DMS 273 treated with DMSO at 0.1 percent for 48 hours (cell line): ENCODE data around the gene HMGN4.
"Not testable (repeated sequence)": the region's sequence is repeated elsewhere in the genome, so short reads cannot be mapped to it uniquely, and the experiment has no call there.

Source experiments
- DNase-seq: peaks from one replicate; lab custom pipeline; 2025; lab: John Stamatoyannopoulos, UW

The HMGN4 gene

GRCh38 chr6:26522486-26523228 lies 15.5 kb upstream of the HMGN4 start:
- not testable (repeated sequence) for DNase-seq

- not testable (repeated sequence) for DNase-seq
Observed at GRCh38 chr6:26524314-26524713, 13.9 kb upstream of the HMGN4 start.

- DNase-seq = no peak
Observed at GRCh38 chr6:26524722-26525370, 13.3 kb upstream of the HMGN4 start.

- DNase-seq = no peak
Observed at GRCh38 chr6:26525838-26526237, 12.3 kb upstream of the HMGN4 start.

GRCh38 chr6:26526928-26527327 lies 11.2 kb upstream of the HMGN4 start:
- no peak for DNase-seq

GRCh38 chr6:26530203-26530602 lies 8.0 kb upstream of the HMGN4 start:
- DNase-seq = no peak

- DNase-seq = no peak
Observed at GRCh38 chr6:26531897-26532296, 6.3 kb upstream of the HMGN4 start.

GRCh38 chr6:26532699-26533531 lies 5.3 kb upstream of the HMGN4 start:
- DNase-seq = peak; percentile 96

GRCh38 chr6:26533532-26533931 lies 4.6 kb upstream of the HMGN4 start:
- DNase-seq = no peak

GRCh38 chr6:26534681-26535465 lies 3.3 kb upstream of the HMGN4 start:
- peak; percentile 80 for DNase-seq

GRCh38 chr6:26536571-26537159 lies 1.5 kb upstream of the HMGN4 start:
- peak; percentile 69 for DNase-seq

GRCh38 chr6:26537160-26537845 lies 863 bp upstream of the HMGN4 start:
- DNase-seq = peak; percentile 97

GRCh38 chr6:26538572-26538902 lies 371 bp downstream of the HMGN4 start:
- no peak for DNase-seq

- DNase-seq = no peak
Observed at GRCh38 chr6:26539071-26539615, 977 bp downstream of the HMGN4 start.

GRCh38 chr6:26541579-26541978 lies 3.4 kb downstream of the HMGN4 start:
- DNase-seq = no peak

GRCh38 chr6:26543953-26544352 lies 5.8 kb downstream of the HMGN4 start:
- no peak for DNase-seq

- DNase-seq = no peak
Observed at GRCh38 chr6:26544473-26544872, 6.3 kb downstream of the HMGN4 start.

- no peak for DNase-seq
Observed at GRCh38 chr6:26545627-26546026, 7.5 kb downstream of the HMGN4 start.

GRCh38 chr6:26547363-26547762 lies 9.2 kb downstream of the HMGN4 start:
- not testable (repeated sequence) for DNase-seq

GRCh38 chr6:26550250-26550993 lies 12.3 kb downstream of the HMGN4 start:
- DNase-seq = peak; percentile 48
